OCI-LY1 (cell line): Measurements from ENCODE around the gene RPL22.

Experiments used
- H2AFZ ChIP-seq: fragments of 200-600 bp; sonication (generic), shearing (Covaris generic); 2 replicates; pipeline ENCODE4 v1.6.0; 2014; ENCODE audit warnings: antibody characterized with exemption, mild to moderate bottlenecking, low read length
- H3F3A ChIP-seq: fragments of 200-600 bp; sonication (generic), shearing (Covaris generic); 2 replicates; pipeline ENCODE4 v1.6.0; 2014; ENCODE audit warnings: mild to moderate bottlenecking, antibody characterized with exemption, low read length, moderate library complexity; ENCODE audit not compliant: insufficient read depth
- H3K27ac ChIP-seq: fragments of 200-600 bp; sonication (generic); 2 replicates; pipeline ENCODE4 v1.5.1; 2014; ENCODE audit warnings: low read length, mixed run types, mild to moderate bottlenecking, low read depth; ENCODE audit not compliant: poor library complexity, severe bottlenecking
- H3K27me3 ChIP-seq: fragments of 200-600 bp; sonication (generic); 2 replicates; pipeline ENCODE4 v1.6.0; 2014; ENCODE audit warnings: antibody characterized with exemption, mild to moderate bottlenecking, low read length, moderate library complexity; ENCODE audit not compliant: insufficient read depth
- H3K36me3 ChIP-seq: fragments of 200-600 bp; sonication (generic); 2 replicates; pipeline ENCODE4 v1.6.1; 2014; ENCODE audit warnings: mild to moderate bottlenecking, antibody characterized with exemption, low read length, moderate library complexity, mixed read lengths; ENCODE audit not compliant: insufficient read depth
- H3K4me1 ChIP-seq: fragments of 200-600 bp; sonication (generic); 2 replicates; pipeline ENCODE4 v1.5.1; 2014; ENCODE audit warnings: mild to moderate bottlenecking, low read length, moderate library complexity; ENCODE audit not compliant: insufficient read depth, severe bottlenecking
- H3K4me2 ChIP-seq: fragments of 200-600 bp; sonication (generic), shearing (Covaris generic); 2 replicates; pipeline ENCODE4 v1.6.1; 2014; ENCODE audit warnings: low read length
- H3K4me3 ChIP-seq: fragments of 200-600 bp; sonication (generic); 2 replicates; pipeline ENCODE4 v1.5.1; 2014; ENCODE audit warnings: low read length, low read depth, mild to moderate bottlenecking, mixed read lengths; ENCODE audit not compliant: poor library complexity, severe bottlenecking
- H3K79me2 ChIP-seq: fragments of 200-600 bp; shearing (Covaris generic); 2 replicates; pipeline ENCODE4 v1.6.1; 2016; ENCODE audit warnings: mixed run types, low read length, mixed read lengths; ENCODE audit not compliant: insufficient read depth
- H3K9ac ChIP-seq: fragments of 200-600 bp; sonication (generic), shearing (Covaris generic); 2 replicates; pipeline ENCODE4 v1.6.1; 2014; ENCODE audit warnings: mild to moderate bottlenecking, low read length, mixed read lengths
- H3K9me2 ChIP-seq: fragments of 200-600 bp; sonication (generic), shearing (Covaris generic); 2 replicates; pipeline ENCODE4 v1.6.1; 2014; ENCODE audit warnings: low read depth, mild to moderate bottlenecking, low read length, mixed read lengths
- H3K9me3 ChIP-seq: fragments of 200-600 bp; shearing (Covaris generic); 2 replicates; pipeline ENCODE4 v1.6.1; 2014; ENCODE audit warnings: low read length, mixed read lengths
- H4K20me1 ChIP-seq: fragments of 200-600 bp; sonication (generic), shearing (Covaris generic); 2 replicates; pipeline ENCODE4 v1.6.0; 2016; ENCODE audit warnings: mild to moderate bottlenecking, low read length; ENCODE audit not compliant: insufficient read depth
- EZH2 ChIP-seq: fragments of 200-600 bp; sonication (generic), shearing (Covaris generic); IDR thresholded peaks from 2 replicates; pipeline ENCODE4 v1.8.0; 2017; ENCODE audit warnings: borderline replicate concordance, mixed run types, mild to moderate bottlenecking, antibody characterized with exemption, low read length, moderate library complexity, mixed read lengths
- TF ChIP-seq, protein P1 (sequence below): fragments of 200-600 bp; sonication (generic), shearing (Covaris generic); IDR thresholded peaks from 2 replicates; pipeline ENCODE4 v1.5.1; 2017; ENCODE audit warnings: mild to moderate bottlenecking, antibody characterized with exemption, low read length, moderate library complexity, mixed read lengths

Gene RPL22

GRCh38 chr1:6241887-6242740, 42.7 kb upstream of the RPL22 start:
- no peaks in the 10 kb centered on the region for H3K36me3 ChIP-seq
- H3K79me2 ChIP-seq: no peaks in the 10 kb centered on the region
- no peak overlapping the region for H3K4me3 ChIP-seq
- peaks cover 10% of the 10 kb centered on the region for H3K4me1 ChIP-seq
- no peaks in the 10 kb centered on the region for H3K9me2 ChIP-seq
- H3K4me2 ChIP-seq: no peak overlapping the region
- peaks cover 14% of the 10 kb centered on the region; the same call in 1 of the 2 replicates for H3K27me3 ChIP-seq
- no peak overlapping the region for H3K9ac ChIP-seq
- no peaks in the 10 kb centered on the region for H4K20me1 ChIP-seq
- no peaks in the 10 kb centered on the region for H3K9me3 ChIP-seq
- H3K27ac ChIP-seq: no peak overlapping the region
- TF ChIP-seq EZH2: 0 out of 2 replicates have a peak, but pooled peaks have one; percentile 59
- TF ChIP-seq, protein P1, sequence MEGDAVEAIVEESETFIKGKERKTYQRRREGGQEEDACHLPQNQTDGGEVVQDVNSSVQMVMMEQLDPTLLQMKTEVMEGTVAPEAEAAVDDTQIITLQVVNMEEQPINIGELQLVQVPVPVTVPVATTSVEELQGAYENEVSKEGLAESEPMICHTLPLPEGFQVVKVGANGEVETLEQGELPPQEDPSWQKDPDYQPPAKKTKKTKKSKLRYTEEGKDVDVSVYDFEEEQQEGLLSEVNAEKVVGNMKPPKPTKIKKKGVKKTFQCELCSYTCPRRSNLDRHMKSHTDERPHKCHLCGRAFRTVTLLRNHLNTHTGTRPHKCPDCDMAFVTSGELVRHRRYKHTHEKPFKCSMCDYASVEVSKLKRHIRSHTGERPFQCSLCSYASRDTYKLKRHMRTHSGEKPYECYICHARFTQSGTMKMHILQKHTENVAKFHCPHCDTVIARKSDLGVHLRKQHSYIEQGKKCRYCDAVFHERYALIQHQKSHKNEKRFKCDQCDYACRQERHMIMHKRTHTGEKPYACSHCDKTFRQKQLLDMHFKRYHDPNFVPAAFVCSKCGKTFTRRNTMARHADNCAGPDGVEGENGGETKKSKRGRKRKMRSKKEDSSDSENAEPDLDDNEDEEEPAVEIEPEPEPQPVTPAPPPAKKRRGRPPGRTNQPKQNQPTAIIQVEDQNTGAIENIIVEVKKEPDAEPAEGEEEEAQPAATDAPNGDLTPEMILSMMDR: no peak
- no peak overlapping the region for H2AFZ ChIP-seq
- no peaks in the 10 kb centered on the region for H3F3A ChIP-seq

DNA sequence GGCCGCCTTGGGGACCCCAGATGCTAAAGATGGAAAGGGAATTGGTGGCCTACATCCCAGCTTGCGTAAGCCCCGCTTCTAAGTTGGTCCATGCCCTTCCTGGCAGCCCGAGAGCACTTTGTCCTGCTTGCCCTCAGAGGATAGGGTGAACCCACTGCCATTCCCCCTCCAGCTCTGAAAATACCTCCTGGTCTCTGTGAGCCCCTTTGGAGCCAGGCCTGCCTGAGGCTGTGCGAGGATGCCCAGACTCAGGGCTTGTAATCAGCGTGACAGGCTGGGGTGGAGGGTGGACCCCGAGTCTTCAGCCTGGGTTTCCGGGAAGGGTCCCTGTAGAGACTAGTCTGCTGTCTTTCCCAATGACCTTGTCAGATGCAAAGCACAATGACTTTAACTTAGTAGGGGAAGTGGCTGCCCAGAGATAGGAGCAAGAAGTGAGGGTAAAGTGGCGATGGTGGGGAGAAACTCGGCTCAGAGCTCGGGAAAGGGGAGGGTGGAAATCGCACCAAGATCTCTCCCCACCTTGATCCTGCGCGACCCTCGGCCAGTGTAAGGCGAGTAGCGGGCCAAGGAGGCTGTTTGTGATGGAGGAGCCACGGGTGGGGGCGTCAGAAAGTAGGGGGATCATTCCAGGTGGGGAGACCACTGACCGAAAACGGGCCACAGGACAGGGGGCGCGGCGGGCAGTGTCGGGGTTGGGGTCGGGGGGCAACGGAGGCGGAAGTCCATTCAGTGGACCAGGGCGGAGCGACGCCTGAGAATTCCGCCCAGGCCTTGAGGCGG, 41.9 kb upstream of the RPL22 start:
- H3K36me3 ChIP-seq: no peaks in the 10 kb centered on the region
- peaks cover 13% of the 10 kb centered on the region for H3K4me1 ChIP-seq
- H3K27ac ChIP-seq: no peak overlapping the region
- no peaks in the 10 kb centered on the region for H4K20me1 ChIP-seq
- no peaks in the 10 kb centered on the region for H3K9me2 ChIP-seq
- peaks cover 14% of the 10 kb centered on the region; the same call in 1 of the 2 replicates for H3K27me3 ChIP-seq
- no peaks in the 10 kb centered on the region for H3K79me2 ChIP-seq
- H3K9me3 ChIP-seq: no peaks in the 10 kb centered on the region
- TF ChIP-seq, protein P1: no peak
- no peak for TF ChIP-seq EZH2
- no peak overlapping the region for H3K9ac ChIP-seq
- no peak overlapping the region for H3K4me3 ChIP-seq
- no peak overlapping the region for H2AFZ ChIP-seq
- no peaks in the 10 kb centered on the region for H3F3A ChIP-seq
- H3K4me2 ChIP-seq: no peak overlapping the region

DNA sequence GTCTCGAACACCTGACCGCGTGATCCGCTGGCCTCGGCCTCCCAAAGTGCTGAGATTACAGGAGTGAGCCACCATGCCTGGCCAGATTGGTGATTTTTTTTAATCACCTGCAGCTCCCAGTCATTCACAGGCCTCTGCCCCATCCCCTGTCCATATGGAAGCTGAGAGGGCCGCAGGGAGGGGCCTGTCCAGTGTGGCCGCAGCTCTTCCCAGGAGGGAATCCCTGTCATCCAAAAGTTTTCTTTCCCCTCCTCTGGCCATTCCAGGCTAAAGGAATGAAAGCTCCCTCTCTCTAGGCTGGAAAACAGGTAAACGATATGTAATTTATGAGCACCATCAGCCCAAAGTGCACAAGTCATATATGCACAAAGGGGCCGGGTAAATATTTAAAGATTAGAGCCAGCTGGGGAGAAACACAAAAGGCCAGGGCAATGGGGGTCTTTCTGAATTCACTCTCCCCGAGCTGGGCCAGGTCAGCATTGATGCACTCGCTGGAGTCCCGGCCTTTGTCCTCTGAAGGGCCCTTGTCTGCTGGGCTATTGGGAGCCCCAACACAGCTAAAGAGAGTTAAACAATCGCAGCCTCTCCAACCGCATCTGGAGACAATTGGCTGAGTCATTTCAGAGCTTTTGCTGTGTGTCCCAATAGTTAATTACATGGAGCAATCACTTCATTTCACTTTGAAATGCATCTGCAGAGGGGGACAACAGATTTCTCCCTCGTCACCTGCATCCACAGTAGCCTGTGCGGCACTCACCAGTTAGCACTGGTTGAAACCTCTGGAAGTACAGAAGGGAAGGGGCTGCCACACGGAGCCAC, 40.8 kb upstream of the RPL22 start:
- Histone ChIP-seq H3K79me2 (peaks cover 3% of the 10 kb centered on the region; the same call in 1 of the 2 replicates), H3K9me3 (no peaks in the 10 kb centered on the region), H4K20me1 (no peaks in the 10 kb centered on the region), H3K9me2 (no peaks in the 10 kb centered on the region), H3K4me1 (peaks cover 6% of the 10 kb centered on the region), H3K36me3 (no peaks in the 10 kb centered on the region), H3K4me2 (no peak overlapping the region), H3K27ac (no peak overlapping the region), H3K4me3 (no peak overlapping the region), H3F3A (no peaks in the 10 kb centered on the region), H3K9ac (no peak overlapping the region), H3K27me3 (peaks cover 14% of the 10 kb centered on the region; the same call in 1 of the 2 replicates), H2AFZ (no peak overlapping the region)
- TF ChIP-seq, protein P1: no peak
- TF ChIP-seq EZH2: no peak
